Hematopoietic multipotent progenitor cell (in vitro differentiated cells): ENCODE data around the gene HDDC2. TPM values are rescaled to one million over a fixed set of nuclear protein-coding genes. Genes with fewer than 3 reads are reported as not detected.

Experiments
- DNase-seq, 3 donors: peaks; one replicate each; pipeline ENCODE4 v3.0.0-alpha.2; 2011 to 2015; ENCODE audit warnings: low read depth in 2 of 3, low spot score in 2 of 3
- total RNA-seq: library from RNA; depleted of rRNA; stranded (reverse); fragments of >200 nt; gene quantifications from one replicate; pipeline ENCODE4 v1.2.3, GENCODE V29; 2012

The HDDC2 gene
- 21.5 TPM for total RNA-seq

GRCh38 chr6:125301435-125302391 is at the start of gene HDDC2:
TSS of gene HDDC2 (minus strand) at chr6:125301967. CDS start at chr6:125301932, 35 bp downstream.
- DNase-seq: peak; percentile 25 to 38 (median 31)

- DNase-seq: no peak
These were observed 45.3 kb upstream of the HDDC2 start for GRCh38 chr6:125346926-125347563.

GRCh38 chr6:125346201-125346925 is 44.6 kb upstream of the HDDC2 start:
- no peak for DNase-seq

GRCh38 chr6:125341460-125341859 is 39.7 kb upstream of the HDDC2 start:
- no peak for DNase-seq

- no peak for DNase-seq
These were observed 39.2 kb upstream of the HDDC2 start for GRCh38 chr6:125340991-125341390.

GRCh38 chr6:125340175-125340835 is 38.5 kb upstream of the HDDC2 start:
- no peak for DNase-seq

- no peak for DNase-seq
These were observed 37.9 kb upstream of the HDDC2 start for GRCh38 chr6:125339653-125340052.

- no peak for DNase-seq
These were observed 36.6 kb upstream of the HDDC2 start for GRCh38 chr6:125338381-125338780.

GRCh38 chr6:125337706-125338105 is 35.9 kb upstream of the HDDC2 start:
- DNase-seq: no peak

- DNase-seq: no peak
These were observed 30.9 kb upstream of the HDDC2 start for GRCh38 chr6:125332664-125333063.

GRCh38 chr6:125325586-125325985 is 23.8 kb upstream of the HDDC2 start:
- no peak for DNase-seq

- DNase-seq: no peak
These were observed 21.6 kb upstream of the HDDC2 start for GRCh38 chr6:125323376-125323775.

- no peak for DNase-seq
These were observed 14.9 kb upstream of the HDDC2 start for GRCh38 chr6:125316621-125317020.

GRCh38 chr6:125315548-125315947 is 13.8 kb upstream of the HDDC2 start:
- DNase-seq: no peak

GRCh38 chr6:125314009-125314581 is 12.3 kb upstream of the HDDC2 start:
- DNase-seq: peak in 2 of 3 donors; percentile 73 to 78

- no peak for DNase-seq
These were observed 11.2 kb upstream of the HDDC2 start for GRCh38 chr6:125312950-125313349.

- no peak for DNase-seq
These were observed 10.7 kb upstream of the HDDC2 start for GRCh38 chr6:125312478-125312877.

- peak; percentile 29 to 71 (median 43) for DNase-seq
These were observed 9.4 kb upstream of the HDDC2 start for GRCh38 chr6:125310994-125311649.

GRCh38 chr6:125307964-125308615 is 6.3 kb upstream of the HDDC2 start:
- peak in 1 of 3 donors; percentile 18 for DNase-seq
